Stimulated activated CD4-positive, alpha-beta T cell treated with anti-CD3 and anti-CD28 coated beads, Interleukin-1b, Interleukin-23, amount 100 ng/mL, for 1 hour (primary cell): Measurements from ENCODE around the gene DNAAF5.
"Not testable (repeated sequence)": the region's sequence is repeated elsewhere in the genome, so short reads cannot be mapped to it uniquely, and the experiment has no call there.

ENCODE experiments used
- DNase-seq, 2 donors: peaks; one replicate each; pipeline ENCODE4 v3.0.0-alpha.2; 2020; ENCODE audit warnings: low read depth in 2 of 2

Gene DNAAF5

DNA sequence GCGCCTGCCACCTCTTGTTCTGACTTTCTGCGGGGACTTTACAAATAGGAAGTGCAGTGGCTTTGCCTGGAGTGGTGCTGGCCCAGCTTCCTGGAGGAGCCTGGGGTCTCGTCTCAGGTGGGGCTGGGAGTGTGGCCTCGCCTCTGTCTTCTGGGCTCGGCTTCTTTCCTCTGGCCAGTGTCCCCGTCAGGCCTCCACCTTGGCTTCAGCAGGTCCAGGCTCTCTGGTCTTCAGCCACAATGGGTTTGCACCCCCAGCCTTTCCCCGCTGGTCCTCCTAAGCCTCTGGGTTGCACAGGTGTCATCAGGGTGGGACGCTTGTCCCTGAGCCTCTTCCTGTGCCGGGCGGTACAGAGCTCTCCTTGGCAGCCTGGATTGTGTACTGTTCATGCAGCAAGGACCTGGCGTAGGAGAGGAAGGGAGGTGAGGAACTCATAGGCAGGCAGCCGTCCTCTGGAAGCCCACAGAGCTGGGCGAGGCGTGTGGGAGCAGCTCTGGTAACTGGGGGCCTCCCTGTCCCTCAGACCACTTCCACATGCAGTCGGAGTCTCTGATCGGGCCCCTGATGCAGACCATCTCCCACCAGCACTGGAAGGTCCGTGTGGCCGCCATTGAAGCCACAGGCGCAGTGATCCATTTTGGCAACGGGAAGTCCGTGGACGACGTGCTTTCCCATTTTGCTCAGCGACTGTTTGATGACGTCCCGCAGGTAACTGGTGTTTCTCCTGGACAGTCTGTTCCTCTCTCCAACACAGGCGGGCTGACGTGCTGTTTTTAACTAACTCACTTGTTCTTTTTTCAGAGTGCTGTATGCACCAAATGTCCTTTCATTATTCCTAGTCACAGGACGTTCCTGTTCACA is 2.9 kb downstream of the DNAAF5 start:
- DNase-seq: no peak

GRCh38 chr7:730501-731439 is 4.3 kb downstream of the DNAAF5 start:
- no peak for DNase-seq

DNA sequence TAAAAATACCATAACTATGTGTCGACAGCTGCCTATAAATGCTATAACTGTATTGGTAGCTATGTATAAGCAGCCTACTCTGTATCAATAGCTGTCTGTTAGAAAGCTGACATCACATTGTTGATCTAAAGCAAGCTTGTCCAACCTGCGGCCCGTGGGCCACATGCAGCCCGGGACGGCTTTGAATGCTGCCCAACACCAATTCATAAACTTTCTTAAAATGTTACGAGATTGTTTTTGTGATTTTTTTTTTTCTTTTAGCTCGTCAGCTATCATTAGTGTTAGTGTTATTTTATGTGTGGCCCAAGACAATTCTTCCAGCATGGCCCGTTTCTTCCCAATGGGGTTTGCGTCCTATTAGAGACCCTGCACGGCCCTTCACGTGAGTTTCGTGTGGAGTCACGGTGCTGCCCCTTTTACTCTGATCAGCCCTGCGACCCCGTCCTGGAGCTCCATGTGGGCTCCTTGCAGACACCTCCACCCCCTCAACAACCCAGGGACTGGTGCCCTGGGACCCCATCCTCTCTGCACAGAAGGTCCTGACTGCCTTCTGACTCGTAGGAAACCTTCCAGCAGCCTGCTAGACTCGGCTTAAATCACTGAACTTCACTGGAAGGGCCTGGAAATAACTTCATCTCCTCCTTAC is 5.1 kb downstream of the DNAAF5 start:
- DNase-seq: no peak

GRCh38 chr7:732094-732541 is 5.6 kb downstream of the DNAAF5 start:
- no peak for DNase-seq

DNA sequence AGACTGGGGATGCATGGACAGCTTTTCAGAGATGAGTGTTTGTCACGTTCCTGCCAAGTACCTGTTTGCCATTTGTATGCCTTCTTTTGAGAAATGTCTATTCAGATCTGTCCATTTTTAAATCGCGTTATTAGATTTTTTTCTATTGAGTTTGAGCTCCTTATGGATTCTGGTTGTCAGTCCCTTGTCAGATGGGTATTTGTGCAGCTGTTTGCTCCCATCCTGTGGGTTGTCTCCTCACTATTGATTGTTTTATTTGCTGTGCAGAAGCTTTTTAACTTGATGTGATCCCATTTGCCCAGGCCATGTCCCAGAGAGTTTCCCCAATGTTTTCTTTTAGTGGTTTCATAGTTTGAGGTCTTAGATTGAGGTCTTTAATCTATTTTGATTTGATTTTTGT is 6.1 kb downstream of the DNAAF5 start:
- DNase-seq: no peak

DNA sequence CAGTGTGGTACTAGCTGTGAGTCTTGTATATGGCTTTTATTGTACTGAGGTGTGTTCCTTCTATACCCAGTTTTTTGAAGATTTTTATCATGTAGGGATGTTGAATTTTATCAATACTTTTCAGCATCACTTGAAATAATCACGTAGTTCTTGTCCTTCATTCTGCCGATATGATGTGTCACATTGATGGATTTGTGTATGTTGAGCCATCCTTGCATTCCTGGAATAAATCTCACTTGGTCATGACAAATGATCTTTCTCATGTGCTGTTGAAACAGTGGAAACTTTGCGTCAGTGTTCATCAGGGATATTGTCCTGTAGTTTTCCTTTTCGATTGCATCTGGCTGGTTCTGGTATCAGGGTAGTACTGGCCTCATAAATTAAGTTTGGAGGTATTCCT is 7.7 kb downstream of the DNAAF5 start:
- no peak for DNase-seq

- DNase-seq: no peak
Measured at GRCh38 chr7:734808-735207, 8.3 kb downstream of the DNAAF5 start.

GRCh38 chr7:738241-738640 is 11.7 kb downstream of the DNAAF5 start:
- no peak for DNase-seq

- DNase-seq: no peak
Measured at GRCh38 chr7:738723-739454, 12.4 kb downstream of the DNAAF5 start.

- no peak for DNase-seq
Measured at GRCh38 chr7:739455-739982, 13.0 kb downstream of the DNAAF5 start.

GRCh38 chr7:739983-740942 is 13.8 kb downstream of the DNAAF5 start:
- DNase-seq: no peak

GRCh38 chr7:741191-741671 is 14.7 kb downstream of the DNAAF5 start:
- no peak for DNase-seq

DNA sequence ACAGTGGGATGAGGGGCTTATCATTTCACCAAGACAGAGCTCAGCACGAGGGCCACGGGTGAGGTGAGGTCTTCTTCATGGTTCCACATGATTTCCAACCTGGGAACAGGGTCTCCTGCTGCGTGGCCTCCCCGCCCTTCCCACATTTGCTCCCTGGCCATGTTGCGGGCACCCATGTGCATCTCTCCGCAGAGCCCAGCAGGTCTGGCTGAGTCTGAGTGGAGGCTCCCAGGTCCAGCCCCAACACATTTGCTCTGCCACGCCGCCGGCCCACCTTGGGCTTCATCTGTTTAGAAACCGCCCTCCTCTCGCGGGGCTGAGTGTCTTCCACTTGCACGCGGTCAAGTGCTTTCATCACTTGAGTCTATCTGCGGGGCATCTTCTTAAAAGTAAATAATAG is 15.4 kb downstream of the DNAAF5 start:
- DNase-seq: no peak

DNA sequence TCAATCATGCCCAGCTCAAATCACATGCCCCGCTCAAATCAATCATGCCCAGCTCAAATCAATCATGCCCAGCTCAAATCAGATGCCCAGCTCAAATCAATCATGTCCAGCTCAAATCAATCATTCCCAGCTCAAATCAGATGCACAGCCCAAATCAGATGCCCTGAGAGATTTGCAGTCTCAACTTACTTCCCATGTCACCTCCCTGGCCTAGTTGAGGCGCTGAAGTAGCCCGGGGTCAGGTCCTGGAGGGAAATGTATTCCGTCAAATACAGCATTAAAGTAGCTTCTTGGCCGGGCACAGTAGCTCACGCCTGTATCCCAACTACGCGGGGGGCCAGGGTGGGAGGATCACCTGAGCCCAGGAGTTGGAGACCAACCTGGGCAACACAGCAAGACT is 16.3 kb downstream of the DNAAF5 start:
- DNase-seq: no peak

GRCh38 chr7:743341-744127 is 17.0 kb downstream of the DNAAF5 start:
- DNase-seq: not testable (repeated sequence)

GRCh38 chr7:744128-744520 is 17.6 kb downstream of the DNAAF5 start:
- not testable (repeated sequence) for DNase-seq

DNA sequence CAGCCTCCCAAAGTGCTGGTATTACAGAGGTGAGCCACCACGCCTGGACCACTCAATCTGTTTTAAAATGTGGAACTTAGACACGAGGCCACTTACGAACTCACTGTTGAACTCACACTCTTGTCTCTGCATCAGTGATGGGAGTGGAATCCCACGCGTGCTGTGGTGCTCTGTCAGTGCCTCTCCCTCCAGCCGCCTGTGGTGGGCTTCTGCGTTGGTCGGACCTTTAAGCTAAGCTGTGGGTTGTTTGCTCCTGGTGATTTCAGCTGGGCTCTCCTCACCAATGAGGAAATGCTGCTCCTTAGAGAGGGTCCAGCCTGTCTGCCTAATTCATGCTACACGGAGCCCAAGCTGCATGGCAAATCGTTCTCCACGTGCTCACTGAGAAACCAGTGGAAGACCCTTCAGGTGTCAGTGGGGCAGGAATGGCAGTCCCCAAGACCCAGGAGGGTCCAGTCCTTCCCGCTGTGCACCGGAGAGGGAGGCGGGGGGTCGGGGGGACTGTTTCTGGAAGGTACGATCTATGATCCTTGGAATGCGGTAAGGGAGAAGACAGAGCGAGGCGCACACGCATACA is 18.4 kb downstream of the DNAAF5 start:
- no peak for DNase-seq

DNA sequence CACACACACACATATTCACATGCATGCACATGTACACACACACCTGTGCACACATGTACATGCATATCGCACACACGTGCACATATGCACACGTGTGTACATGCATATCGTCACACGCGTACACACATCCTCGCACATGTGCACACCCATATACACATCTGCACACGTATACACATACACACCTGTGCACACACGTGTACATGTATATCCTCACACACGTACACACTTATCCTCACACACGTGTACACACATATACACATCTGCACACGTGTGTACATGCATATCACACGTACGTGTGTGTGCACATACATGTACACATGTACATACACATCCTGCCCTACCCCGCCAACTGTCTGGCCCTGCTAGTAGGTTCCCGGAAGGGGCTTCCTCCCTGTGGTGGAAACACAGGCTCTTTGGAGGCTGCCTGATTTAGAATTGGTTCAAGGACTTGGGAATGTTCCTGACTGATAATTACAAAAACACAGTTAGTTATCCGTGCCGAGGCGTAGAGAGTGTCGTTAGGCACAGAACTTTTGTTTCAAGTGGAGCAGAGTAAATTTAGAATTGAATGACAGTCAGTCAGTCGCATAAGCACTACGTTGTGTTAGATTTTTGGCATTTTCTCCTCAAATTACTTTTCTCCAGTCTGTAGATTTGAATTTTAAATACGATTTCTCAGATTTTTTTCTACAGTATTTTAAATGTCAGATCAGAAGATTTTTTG is 19.1 kb downstream of the DNAAF5 start:
- no peak for DNase-seq
